Liver (tissue), 9 donors: ENCODE data around the gene NCAPH2. TPM values are rescaled to one million over a fixed set of nuclear protein-coding genes. Genes with fewer than 3 reads are reported as not detected.

Experiments
- DNase-seq: peaks from one replicate; pipeline ENCODE4 v3.0.0-alpha.2; 2017; ENCODE audit warnings: low spot score
- H3K27ac ChIP-seq, 2 donors: one replicate each; pipeline ENCODE4 v1.7.0; 2013; ENCODE audit warnings: inconsistent platforms in 2 of 2, low read length in 2 of 2, control low read depth in 1 of 2, low read depth in 1 of 2, mild to moderate bottlenecking in 1 of 2
- H3K27me3 ChIP-seq, 4 donors: one replicate each; pipeline versions ENCODE4 v1.6.1 to v1.7.0; 2013; ENCODE audit warnings: low read length in 3 of 4, inconsistent platforms in 1 of 4, mild to moderate bottlenecking in 1 of 4, moderate library complexity in 1 of 4; ENCODE audit not compliant: control insufficient read depth in 4 of 4, insufficient read depth in 4 of 4
- H3K36me3 ChIP-seq, 4 donors: one replicate each; pipeline versions ENCODE4 v1.6.1 to v1.7.0; 2013; ENCODE audit warnings: low read length in 3 of 4, mild to moderate bottlenecking in 3 of 4, low read depth in 1 of 4, moderate library complexity in 1 of 4; ENCODE audit not compliant: control insufficient read depth in 4 of 4, insufficient read depth in 3 of 4
- H3K4me1 ChIP-seq, 4 donors: one replicate each; pipeline versions ENCODE4 v1.6.1 to v1.7.0; 2013; ENCODE audit warnings: low read length in 3 of 4, mild to moderate bottlenecking in 3 of 4, moderate library complexity in 1 of 4; ENCODE audit not compliant: control insufficient read depth in 4 of 4, insufficient read depth in 4 of 4
- H3K4me3 ChIP-seq, 3 donors: one replicate each; pipeline versions ENCODE4 v1.6.1 to v1.7.0; 2013; ENCODE audit warnings: low read length in 3 of 3, control low read depth in 1 of 3, low read depth in 1 of 3, mild to moderate bottlenecking in 1 of 3
- H3K9ac ChIP-seq, 2 donors: one replicate each; pipeline ENCODE4 v1.7.0; 2013; ENCODE audit warnings: low read length in 2 of 2, mild to moderate bottlenecking in 2 of 2, moderate library complexity in 2 of 2, control low read depth in 1 of 2, low read depth in 1 of 2
- H3K9me3 ChIP-seq, 4 donors: one replicate each; pipeline versions ENCODE4 v1.6.1 to v1.7.0; 2013; ENCODE audit warnings: low read length in 3 of 4; ENCODE audit not compliant: control insufficient read depth in 4 of 4
- ATF3 ChIP-seq: IDR thresholded peaks from 2 replicates; pipeline ENCODE4 v1.6.1; 2016; ENCODE audit warnings: antibody characterized with exemption
- CTCF ChIP-seq: fragments of 150-350 bp; IDR thresholded peaks from 2 replicates; pipeline ENCODE4 v1.5.1; 2017; ENCODE audit warnings: improper control_type of control experiment, low read depth, low read length; ENCODE audit not compliant: missing input control
- EGR1 ChIP-seq, 2 donors: IDR thresholded peaks; 2 replicates each; pipeline ENCODE4 v1.6.1; 2016 to 2018; ENCODE audit warnings: antibody characterized with exemption in 2 of 2, low read depth in 2 of 2
- FOXA1 ChIP-seq: IDR thresholded peaks from 2 replicates; pipeline ENCODE4 v1.6.1; 2016; ENCODE audit warnings: antibody characterized with exemption
- FOXA2 ChIP-seq: IDR thresholded peaks from 2 replicates; pipeline ENCODE4 v1.6.1; 2016; ENCODE audit warnings: antibody characterized with exemption
- GABPA ChIP-seq, 2 donors: IDR thresholded peaks in 1 of 2; conservative IDR thresholded peaks in 1 of 2; 2 replicates each; pipeline ENCODE4 v1.6.1; 2016; ENCODE audit warnings: antibody characterized with exemption in 2 of 2, mild to moderate bottlenecking in 1 of 2, moderate library complexity in 1 of 2
- HNF4A ChIP-seq, 2 donors: conservative IDR thresholded peaks; 2 replicates each; pipeline ENCODE4 v1.6.1; 2016; ENCODE audit warnings: antibody characterized with exemption in 2 of 2, mild to moderate bottlenecking in 2 of 2
- HNF4G ChIP-seq: IDR thresholded peaks from 2 replicates; pipeline ENCODE4 v1.6.1; 2016; ENCODE audit warnings: antibody characterized with exemption
- JUND ChIP-seq, 2 donors: IDR thresholded peaks; 2 replicates each; pipeline ENCODE4 v1.6.1; 2016; ENCODE audit warnings: antibody characterized with exemption in 2 of 2
- MAX ChIP-seq: IDR thresholded peaks from 2 replicates; pipeline ENCODE4 v1.6.1; 2016; ENCODE audit warnings: antibody characterized with exemption
- NR2F2 ChIP-seq: IDR thresholded peaks from 2 replicates; pipeline ENCODE4 v1.6.1; 2016; ENCODE audit warnings: antibody characterized with exemption
- RAD21 ChIP-seq, 2 donors: IDR thresholded peaks; 2 replicates each; pipeline ENCODE4 v1.6.1; 2016; ENCODE audit warnings: antibody characterized with exemption in 2 of 2, mild to moderate bottlenecking in 2 of 2
- REST ChIP-seq: IDR thresholded peaks from 2 replicates; pipeline ENCODE4 v1.6.1; 2016; ENCODE audit warnings: antibody characterized with exemption, mild to moderate bottlenecking
- RXRA ChIP-seq, 2 donors: IDR thresholded peaks; 2 replicates each; pipeline ENCODE4 v1.6.1; 2017 to 2018; ENCODE audit warnings: antibody characterized with exemption in 2 of 2, mild to moderate bottlenecking in 1 of 2
- SP1 ChIP-seq: IDR thresholded peaks from 2 replicates; pipeline ENCODE4 v1.6.1; 2018; ENCODE audit warnings: antibody characterized with exemption, mild to moderate bottlenecking
- TAF1 ChIP-seq: conservative IDR thresholded peaks from 2 replicates; pipeline ENCODE4 v1.6.1; 2016; ENCODE audit warnings: antibody characterized with exemption, mild to moderate bottlenecking
- YY1 ChIP-seq: IDR thresholded peaks from 2 replicates; pipeline ENCODE4 v1.6.1; 2016; ENCODE audit warnings: antibody characterized with exemption, mild to moderate bottlenecking
- ZBTB33 ChIP-seq: IDR thresholded peaks from 2 replicates; pipeline ENCODE4 v1.6.1; 2016; ENCODE audit warnings: antibody characterized with exemption
- WGBS: extraction: QIAGEN DNeasy Blood & Tissue Kit; methylation state at CpG from one replicate; pipeline ENCODE4 v1.1.7; 2013; 5-methylcytosine and 5-hydroxymethylcytosine counted together
- polyA plus RNA-seq, 2 donors: library from polyadenylated mRNA; stranded (reverse) in 1 of 2; unstranded in 1 of 2; fragments of 200-250 nt in 1 of 2; fragments of >200 nt in 1 of 2; fragmentation: Nextera tagmentation in 1 of 2; extraction: Ambion mirVana in 1 of 2; gene quantifications; one replicate each; pipeline versions ENCODE4 v1.2.1 to v1.2.3, GENCODE V29; 2013 to 2015
- total RNA-seq, 2 donors: library from RNA; depleted of rRNA; stranded (reverse); fragments of >200 nt; gene quantifications; one replicate each; pipeline ENCODE4 v1.2.3, GENCODE V29; 2014
- donor health status: healthy.
- donor health status: healthy.
- donor health status: healthy.
- donor health status: healthy.
- donor health status: healthy.

NCAPH2 gene
- total and polyA plus RNA-seq, 4 donors, result 12.0 to 30.8 (median 13.9) TPM

- WGBS, result 92% methylated on average over 22 of the region's 22 CpGs
- H3K4me1 ChIP-seq, result no peaks in the 10 kb centered on the region
- no peak overlapping the region for H3K9ac ChIP-seq
- no peaks in the 10 kb centered on the region for H3K27me3 ChIP-seq
- H3K36me3 ChIP-seq, result peaks cover 22 to 87% (median 32%) of the 10 kb centered on the region in 4 donors
- H3K9me3 ChIP-seq, result no peaks in the 10 kb centered on the region
- no peak for DNase-seq
- no peak overlapping the region for H3K27ac ChIP-seq
- H3K4me3 ChIP-seq, result no peak overlapping the region
- TF ChIP-seq SP1 (no peak), GABPA (IDR thresholded peaks at IDR 0.05 in 1 of 2, conservative IDR thresholded peaks at IDR 0.05 in 1 of 2) (no peak), HNF4G (no peak), TAF1 (no peak), HNF4A (conservative IDR thresholded peaks at IDR 0.05) (no peak), REST (no peak), CTCF (no peak), NR2F2 (no peak), JUND (IDR thresholded peaks at IDR 0.05) (no peak), ATF3 (no peak), FOXA1 (no peak), ZBTB33 (no peak), MAX (no peak), YY1 (no peak), RAD21 (IDR thresholded peaks at IDR 0.05) (no peak), EGR1 (IDR thresholded peaks at IDR 0.05; ENCODE audit: low read depth in 2 of 2) (no peak), FOXA2 (no peak), RXRA (IDR thresholded peaks at IDR 0.05) (no peak)
These were observed 49.0 kb upstream of the NCAPH2 start for GRCh38 chr22:50459016-50459415.
